ENCODE data around the gene DIPK1B. TPM values are rescaled to one million over a fixed set of nuclear protein-coding genes. Genes with fewer than 3 reads are reported as not detected.
A peak's percentile ranks its signal among the peaks of the same experiment; 100 is the strongest.
"Not testable (repeated sequence)": the region's sequence is repeated elsewhere in the genome, so short reads cannot be mapped to it uniquely, and the experiment has no call there.

Gene DIPK1B
- total RNA-seq, 4 donors from 2014 or later, result 4.4 to 12.8 (median 7.5) TPM

DNA sequence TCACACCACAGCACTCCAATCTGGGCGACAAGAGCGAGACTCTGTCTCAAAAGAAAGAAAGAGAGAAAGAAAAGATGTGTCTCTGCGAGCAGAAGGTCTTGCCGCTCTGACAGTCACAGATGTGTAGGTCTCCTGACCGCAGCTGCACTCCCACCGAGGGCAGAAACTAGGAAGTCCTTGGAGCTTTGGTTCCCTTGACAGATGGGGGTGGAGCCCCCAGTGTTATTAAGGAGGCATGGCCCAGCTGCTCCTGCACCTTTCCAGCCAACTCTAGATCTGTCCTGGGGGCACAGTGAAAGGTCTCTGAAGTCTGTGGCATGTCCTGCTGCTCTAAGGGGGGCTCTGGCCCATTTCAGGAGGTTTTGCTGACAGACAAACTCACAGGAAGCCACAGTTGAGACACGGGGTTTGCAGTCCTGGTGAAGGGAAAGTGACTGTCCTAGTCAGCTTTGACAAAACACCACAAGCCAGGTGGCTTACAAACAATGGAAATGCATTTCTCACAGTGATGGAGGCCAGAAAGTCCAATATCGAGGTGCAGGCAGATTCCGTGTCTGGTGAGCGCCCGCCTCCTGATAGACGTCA lies 9.0 kb upstream of the DIPK1B start:
- TF ChIP-seq, protein P1, sequence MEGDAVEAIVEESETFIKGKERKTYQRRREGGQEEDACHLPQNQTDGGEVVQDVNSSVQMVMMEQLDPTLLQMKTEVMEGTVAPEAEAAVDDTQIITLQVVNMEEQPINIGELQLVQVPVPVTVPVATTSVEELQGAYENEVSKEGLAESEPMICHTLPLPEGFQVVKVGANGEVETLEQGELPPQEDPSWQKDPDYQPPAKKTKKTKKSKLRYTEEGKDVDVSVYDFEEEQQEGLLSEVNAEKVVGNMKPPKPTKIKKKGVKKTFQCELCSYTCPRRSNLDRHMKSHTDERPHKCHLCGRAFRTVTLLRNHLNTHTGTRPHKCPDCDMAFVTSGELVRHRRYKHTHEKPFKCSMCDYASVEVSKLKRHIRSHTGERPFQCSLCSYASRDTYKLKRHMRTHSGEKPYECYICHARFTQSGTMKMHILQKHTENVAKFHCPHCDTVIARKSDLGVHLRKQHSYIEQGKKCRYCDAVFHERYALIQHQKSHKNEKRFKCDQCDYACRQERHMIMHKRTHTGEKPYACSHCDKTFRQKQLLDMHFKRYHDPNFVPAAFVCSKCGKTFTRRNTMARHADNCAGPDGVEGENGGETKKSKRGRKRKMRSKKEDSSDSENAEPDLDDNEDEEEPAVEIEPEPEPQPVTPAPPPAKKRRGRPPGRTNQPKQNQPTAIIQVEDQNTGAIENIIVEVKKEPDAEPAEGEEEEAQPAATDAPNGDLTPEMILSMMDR (IDR thresholded peaks at IDR 0.05), result no peak
- no peak for ATAC-seq (ENCODE audit: low FRiP score)
- no peak for DNase-seq (ENCODE audit: low spot score)

DNA sequence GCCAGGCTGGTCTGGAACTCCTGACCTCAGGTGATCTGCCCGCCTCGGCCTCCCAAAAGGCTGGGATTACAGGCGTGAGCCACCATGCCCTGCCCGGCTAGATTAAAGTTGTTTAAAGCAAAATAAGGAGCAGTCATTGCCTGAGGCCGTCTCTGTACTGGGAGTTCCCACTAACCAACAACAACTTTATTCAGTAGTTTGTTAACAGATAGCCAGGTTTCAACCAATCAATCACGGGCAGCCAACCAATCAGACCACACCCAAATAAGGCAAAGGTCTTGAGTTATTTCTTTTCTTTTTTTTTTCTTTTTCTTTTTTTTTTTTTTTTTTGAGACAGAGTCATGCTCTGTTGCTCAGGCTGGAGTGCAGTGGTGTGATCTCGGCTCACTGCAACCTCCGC lies 7.6 kb upstream of the DIPK1B start:
- DNase-seq (ENCODE audit: low spot score); ATAC-seq (ENCODE audit: low FRiP score): not testable (repeated sequence)

DNA sequence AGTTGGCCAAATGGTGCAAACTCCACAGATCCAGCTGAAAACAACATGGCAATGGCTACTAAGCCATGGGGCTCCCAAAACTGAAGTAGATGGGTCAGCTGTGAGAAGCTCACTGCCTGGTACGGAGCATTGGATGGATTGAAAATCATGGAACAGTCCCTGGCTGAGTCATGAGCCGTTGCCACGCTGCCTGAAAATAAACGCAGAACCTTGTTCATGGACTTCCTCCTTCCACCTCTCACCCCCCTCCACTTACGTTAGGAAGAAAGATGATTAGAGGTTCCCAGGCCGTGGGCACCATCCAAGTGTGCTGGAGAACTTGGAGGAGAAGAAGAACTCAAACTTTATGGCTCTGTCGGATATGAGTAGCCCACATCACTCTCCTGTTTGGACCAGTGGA lies 6.8 kb upstream of the DIPK1B start:
- DNase-seq (ENCODE audit: low spot score), result no peak
- TF ChIP-seq, protein P1 (IDR thresholded peaks at IDR 0.05), result no peak
- ATAC-seq (ENCODE audit: low FRiP score), result peak; percentile 9

DNA sequence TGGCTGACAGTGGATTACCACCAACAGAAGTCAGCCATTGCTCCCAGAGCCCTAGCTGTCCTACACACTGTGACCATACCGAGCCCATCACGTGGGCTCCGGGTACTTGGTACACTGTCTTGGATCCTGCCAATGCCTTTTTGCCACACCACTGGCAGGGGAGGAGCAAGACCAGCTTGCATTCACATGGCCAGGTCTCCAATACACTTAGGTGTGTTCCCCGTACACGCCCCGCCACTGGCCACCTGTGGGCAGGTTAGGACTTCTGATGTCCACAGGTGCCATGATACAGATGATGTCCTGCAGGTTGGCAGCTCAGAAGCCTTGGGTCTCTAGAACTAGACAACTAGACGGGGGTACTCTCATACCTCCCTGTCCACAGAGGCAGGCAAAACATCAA lies 5.4 kb upstream of the DIPK1B start:
- DNase-seq (ENCODE audit: low spot score) (no peak), ATAC-seq (ENCODE audit: low FRiP score) (no peak)
- TF ChIP-seq, protein P1 (IDR thresholded peaks at IDR 0.05), result no peak

DNA sequence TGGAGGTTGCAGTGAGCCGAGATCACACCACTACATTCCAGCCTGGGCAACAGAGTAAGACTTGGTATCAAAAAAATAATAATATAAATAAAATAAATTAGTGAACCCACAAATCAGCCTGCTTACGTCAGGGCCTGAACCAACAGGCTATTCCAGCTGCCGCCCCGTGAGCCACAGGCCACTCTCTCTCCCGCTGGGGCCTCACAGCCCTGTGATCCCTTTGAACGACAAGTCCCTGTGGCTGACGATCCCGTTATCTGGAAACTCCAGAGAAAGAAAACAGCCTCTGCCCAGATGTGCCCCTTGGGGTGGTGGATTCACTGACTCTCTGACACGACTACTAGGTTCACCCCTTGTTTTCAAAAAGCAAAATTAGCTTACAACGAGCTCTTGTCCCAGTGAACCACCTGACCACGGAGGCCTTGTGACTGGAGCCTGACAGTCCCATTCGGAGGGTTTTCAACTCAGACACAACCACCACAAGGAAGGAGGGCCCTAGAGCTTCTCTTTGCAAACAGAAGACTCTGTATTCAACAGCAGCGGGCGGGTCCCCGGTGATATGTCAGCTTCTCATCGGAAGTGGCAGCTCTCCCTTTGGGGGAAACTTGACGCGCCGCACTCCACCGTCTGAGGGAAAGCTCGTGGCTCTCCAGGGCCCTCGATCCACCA lies 4.4 kb upstream of the DIPK1B start:
- TF ChIP-seq, protein P1 (IDR thresholded peaks at IDR 0.05), result no peak
- DNase-seq (ENCODE audit: low spot score) (no peak), ATAC-seq (ENCODE audit: low FRiP score) (no peak)

DNA sequence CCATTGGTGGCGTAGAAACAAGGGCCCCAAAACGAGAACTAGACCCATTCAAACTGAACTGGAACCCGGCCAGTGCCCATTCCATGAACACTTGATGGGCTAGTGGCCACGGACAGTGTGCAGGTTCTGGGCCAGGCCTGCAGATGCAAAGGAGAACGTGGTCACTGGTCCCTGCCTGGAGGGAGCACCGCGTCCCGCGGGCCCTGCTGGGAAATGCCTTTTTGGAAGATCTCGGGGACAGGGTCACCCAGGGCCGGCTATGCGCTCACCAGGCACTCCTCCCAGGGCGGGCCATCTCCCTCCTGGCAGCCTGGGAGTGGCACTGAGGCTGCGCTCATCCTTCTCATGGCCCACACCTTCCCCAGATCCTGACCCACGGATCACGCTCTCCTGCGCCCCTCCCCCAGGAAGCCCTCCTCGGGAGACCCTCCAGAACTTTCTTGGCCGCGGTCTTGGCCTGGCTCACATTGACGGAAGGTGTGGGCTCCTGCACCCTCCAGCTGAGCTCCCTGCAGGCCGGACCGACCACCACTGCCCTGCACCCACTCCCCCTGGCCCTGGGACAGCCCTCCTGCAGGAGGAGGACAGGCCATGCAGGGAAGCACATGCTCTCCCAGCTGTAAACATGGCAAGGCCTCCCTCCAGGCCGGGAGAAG lies 2.8 kb upstream of the DIPK1B start:
- DNase-seq (ENCODE audit: low spot score) (no peak), ATAC-seq (ENCODE audit: low FRiP score) (no peak)
- TF ChIP-seq, protein P1 (IDR thresholded peaks at IDR 0.05), result no peak

DNA sequence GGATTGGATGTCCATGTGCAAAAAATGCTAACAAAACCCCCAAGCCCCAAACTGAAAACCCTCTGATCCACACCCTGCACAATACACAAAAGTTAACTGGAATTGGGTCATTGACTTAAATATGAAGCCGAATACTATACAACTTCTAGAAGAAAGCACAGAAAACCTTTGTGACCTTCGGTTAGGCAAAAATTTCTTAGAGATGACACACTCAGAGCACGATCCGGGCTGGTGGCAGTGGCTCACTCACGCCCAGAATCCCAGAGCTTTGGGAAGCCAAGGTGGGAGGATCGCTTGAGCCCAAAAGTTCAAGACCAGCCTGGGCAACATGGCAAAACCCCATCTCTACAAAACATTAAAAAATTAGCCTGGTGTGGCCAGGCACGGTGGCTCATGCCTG lies 1.8 kb upstream of the DIPK1B start:
- ATAC-seq (ENCODE audit: low FRiP score) (no peak), DNase-seq (ENCODE audit: low spot score) (no peak)
- TF ChIP-seq, protein P1 (IDR thresholded peaks at IDR 0.05), result no peak

DNA sequence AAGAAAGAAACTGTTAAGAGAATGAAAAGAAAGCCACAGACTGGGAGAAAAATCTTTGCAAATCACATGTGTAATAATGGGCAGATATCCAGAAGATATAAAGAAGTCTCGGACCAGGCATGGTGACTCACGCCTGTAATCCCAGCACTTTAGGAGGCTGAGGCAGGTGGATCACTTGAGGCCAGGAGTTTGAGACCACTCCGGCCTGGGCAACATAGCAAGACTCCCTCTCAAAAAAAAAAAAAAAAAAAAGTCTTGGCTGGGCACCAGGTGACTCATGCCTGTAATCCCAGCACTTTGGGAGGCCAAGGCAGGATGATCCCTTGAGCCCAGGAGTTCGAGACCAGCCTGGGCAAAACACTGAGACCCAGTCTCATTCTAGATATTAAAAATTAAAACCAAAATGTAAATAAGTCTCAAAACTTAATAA lies 1.1 kb upstream of the DIPK1B start:
- DNase-seq (ENCODE audit: low spot score); ATAC-seq (ENCODE audit: low FRiP score): not testable (repeated sequence)
